Measurements from ENCODE around the gene DDX27. TPM values are rescaled to one million over a fixed set of nuclear protein-coding genes. Genes with fewer than 3 reads are reported as not detected.
"Not testable (repeated sequence)": the region's sequence is repeated elsewhere in the genome, so short reads cannot be mapped to it uniquely, and the experiment has no call there.

Gene DDX27
- total RNA-seq, 1 donor from 2014 or later: 31.2 TPM

DNA sequence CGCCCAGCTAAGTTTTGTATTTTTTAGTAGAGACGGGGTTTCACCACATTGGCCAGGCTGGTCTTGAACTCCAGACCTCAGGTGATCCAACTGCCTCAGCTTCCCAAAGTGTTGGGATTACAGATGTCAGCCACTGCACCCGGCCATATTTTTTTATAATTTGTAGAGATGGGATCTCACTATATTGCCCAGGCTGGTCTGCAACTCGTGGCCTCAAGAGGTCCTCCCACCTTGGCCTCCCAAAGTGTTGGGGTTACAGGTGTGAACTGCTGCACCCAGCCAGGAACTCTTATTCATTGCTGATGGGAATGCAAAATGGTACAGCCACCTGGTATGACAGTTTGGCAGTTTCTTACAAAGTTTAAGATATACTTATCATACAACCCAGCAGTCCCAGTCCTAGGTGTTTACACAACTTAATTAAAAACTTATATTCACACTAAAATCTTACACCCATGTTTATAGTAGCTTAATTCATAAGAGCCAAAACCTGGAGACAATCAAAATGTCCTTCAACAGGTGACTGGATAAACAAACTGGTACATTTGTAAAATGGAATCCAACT, 19.4 kb upstream of the DDX27 start:
- DNase-seq (ENCODE audit: low spot score): no peak
- intact Hi-C loops (cut with DNase I): no loop called here
- no peak for ATAC-seq

DNA sequence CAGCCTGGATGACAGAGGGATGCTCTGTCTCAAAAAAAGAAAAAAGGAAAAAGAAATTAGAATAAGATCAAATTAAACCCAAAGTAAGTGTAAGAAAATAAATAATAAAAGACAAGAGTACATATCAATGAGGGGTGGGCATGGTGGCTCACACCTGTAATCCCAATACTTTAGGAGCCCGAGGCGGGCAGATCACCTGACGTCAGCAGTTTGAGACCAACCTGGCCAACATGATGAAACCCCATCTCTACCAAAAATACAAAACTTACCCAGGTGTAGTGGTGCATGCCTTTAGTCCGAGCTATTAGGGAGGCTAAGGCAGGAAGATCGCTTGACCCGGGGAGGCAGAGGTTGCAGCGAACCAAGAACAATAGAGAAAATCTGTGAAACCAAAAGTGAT, 16.2 kb upstream of the DDX27 start:
- ATAC-seq (no peak), DNase-seq (ENCODE audit: low spot score) (peak; percentile 18)
- intact Hi-C loops (cut with DNase I): no loop called here

DNA sequence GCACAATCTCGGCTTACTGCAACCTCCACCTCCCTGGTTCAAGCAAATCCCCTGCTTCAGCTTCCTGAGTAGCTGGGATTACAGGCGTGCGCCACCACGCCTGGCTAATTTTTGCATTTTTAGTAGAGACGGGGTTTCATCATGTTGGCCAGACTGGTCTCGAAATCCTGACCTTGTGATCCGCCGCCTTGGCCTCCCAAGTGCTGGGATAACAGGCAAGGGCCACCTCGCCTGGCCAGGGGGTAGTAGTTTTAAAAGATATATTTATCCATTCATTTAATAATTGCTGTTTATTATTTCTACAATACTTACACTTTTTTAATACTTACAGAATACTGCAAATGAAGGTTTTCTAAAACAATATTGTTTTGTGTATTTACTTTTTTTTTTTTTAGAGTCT, 15.5 kb upstream of the DDX27 start:
- ATAC-seq (no peak), DNase-seq (ENCODE audit: low spot score) (no peak)
- intact Hi-C loops (cut with DNase I): no loop called here

DNA sequence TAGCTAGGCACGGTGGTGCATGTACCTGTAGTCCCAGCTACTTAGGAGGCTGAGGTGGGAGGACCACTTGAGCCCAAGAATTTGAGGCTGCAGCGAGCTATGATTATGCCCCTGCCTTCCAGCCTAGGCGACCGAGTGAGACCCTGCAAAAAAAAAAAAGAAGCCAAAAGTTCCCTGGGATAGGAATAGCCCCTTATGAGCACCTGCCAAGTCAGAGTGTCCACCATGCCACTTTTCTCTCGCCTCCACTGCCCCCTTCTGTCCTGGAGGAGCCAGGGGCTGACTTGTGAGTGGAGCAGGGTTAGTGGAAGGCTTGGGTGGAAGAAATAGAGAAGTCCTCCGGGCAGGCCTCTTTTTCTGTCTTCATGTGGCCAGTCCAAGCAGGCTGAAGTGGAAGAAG, 12.1 kb upstream of the DDX27 start:
- DNase-seq (ENCODE audit: low spot score): no peak
- no peak for ATAC-seq
- intact Hi-C loops (cut with DNase I): no loop called here

DNA sequence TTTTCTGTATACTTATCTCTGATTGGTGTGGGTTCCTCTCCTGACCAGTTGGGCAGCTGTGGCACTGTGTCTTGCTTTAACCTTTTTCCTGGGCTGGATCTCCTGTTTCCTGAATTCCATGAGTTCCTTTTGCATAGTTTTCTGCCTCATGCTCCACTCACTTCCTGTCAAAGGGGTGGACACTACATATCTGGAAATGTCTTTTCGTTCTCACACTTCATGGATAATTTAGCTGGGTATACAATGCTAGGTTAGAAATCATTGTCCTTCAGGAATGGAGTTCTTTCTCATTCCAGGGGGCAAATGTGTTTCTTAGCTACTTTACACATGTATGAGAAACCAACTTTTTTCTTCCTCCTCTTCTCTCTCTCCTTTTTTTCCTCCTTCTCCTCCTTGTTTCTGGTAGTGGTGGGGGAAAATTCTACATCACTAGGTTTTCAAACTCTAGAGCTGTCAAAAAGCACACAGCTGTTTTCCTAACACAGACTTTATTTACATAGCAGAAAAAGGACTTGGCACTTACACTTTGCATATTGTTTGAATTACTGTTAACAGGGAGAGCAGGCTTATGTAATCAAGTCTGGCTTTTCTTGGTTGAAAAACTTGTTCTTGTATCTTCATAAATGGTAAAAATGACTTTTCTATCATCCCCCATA, 9.0 kb upstream of the DDX27 start:
- intact Hi-C loops (cut with DNase I): no loop called here
- no peak for DNase-seq (ENCODE audit: low spot score)
- ATAC-seq: no peak

DNA sequence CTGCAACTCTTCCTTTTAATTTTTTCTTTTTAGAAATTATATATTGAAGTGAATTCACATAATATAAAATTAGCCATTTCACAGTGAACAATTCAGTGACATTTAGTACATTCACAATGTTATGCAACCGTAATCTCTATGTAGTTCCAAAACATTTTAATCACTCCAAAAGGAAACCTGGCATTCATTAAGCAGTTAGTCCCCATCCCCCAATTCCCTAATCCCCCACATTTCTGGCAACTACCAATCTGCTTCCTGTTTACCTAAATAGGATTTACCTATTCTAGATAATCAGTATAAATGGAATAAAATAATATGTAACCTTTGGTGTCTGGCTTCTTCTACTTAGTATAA, 8.5 kb upstream of the DDX27 start:
- DNase-seq (ENCODE audit: low spot score) (no peak), ATAC-seq (no peak)
- intact Hi-C loops (cut with DNase I): no loop called here

DNA sequence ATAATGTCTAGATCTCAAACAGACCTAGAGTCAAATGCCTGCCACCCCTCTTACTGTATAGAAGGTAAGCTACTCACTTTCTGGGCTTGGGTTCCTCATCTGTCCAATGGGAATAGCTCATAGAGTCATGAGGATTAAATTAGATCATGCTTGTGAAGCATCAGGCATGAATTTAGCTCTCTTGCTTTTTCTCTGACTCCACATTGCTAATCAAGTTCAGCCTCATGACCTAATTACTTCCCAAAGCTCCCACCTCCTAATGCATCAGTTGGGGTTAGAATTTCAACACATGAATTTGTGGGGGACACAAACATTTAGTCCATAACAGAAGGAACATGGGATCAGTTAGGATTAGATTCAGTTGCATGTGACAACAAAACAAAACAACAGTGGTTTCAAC, 4.6 kb upstream of the DDX27 start:
- no peak for DNase-seq (ENCODE audit: low spot score)
- intact Hi-C loops (cut with DNase I): no loop called here
- no peak for ATAC-seq

DNA sequence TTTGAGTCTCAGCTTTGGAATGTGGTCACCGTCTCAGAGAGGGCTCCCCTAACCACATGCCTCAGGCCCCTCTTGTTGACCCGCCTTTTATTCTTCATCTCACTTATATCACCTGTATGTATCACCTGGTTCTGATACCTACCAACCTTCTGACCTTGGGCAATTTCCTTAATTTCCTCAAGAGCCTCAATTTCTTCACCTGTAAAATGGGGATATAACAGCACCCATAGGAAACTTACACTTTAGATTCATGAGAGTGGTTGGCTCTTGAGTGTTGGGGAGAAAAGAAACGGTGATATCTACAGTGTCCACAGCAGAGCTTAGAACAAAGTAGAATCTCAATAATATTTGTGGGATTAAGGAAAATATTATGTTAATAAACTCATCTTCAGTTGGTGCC, 4.0 kb upstream of the DDX27 start:
- no peak for DNase-seq (ENCODE audit: low spot score)
- ATAC-seq: no peak
- intact Hi-C loops (cut with DNase I): no loop called here

GRCh38 chr20:49216991-49217578, 2.1 kb upstream of the DDX27 start:
- DNase-seq (ENCODE audit: low spot score) (peak; percentile 99), ATAC-seq (peak; percentile 55)
- intact Hi-C loops (cut with DNase I): loop anchor here (2.0 kb wide), 1 partner anchor 84 kb away; no protein-coding TSS in a partner anchor

- peak; percentile 20 for ATAC-seq
- DNase-seq (ENCODE audit: low spot score); intact Hi-C loops (cut with DNase I): not testable (repeated sequence)
Observed at GRCh38 chr20:49218739-49219090, 501 bp upstream of the DDX27 start.

DNA sequence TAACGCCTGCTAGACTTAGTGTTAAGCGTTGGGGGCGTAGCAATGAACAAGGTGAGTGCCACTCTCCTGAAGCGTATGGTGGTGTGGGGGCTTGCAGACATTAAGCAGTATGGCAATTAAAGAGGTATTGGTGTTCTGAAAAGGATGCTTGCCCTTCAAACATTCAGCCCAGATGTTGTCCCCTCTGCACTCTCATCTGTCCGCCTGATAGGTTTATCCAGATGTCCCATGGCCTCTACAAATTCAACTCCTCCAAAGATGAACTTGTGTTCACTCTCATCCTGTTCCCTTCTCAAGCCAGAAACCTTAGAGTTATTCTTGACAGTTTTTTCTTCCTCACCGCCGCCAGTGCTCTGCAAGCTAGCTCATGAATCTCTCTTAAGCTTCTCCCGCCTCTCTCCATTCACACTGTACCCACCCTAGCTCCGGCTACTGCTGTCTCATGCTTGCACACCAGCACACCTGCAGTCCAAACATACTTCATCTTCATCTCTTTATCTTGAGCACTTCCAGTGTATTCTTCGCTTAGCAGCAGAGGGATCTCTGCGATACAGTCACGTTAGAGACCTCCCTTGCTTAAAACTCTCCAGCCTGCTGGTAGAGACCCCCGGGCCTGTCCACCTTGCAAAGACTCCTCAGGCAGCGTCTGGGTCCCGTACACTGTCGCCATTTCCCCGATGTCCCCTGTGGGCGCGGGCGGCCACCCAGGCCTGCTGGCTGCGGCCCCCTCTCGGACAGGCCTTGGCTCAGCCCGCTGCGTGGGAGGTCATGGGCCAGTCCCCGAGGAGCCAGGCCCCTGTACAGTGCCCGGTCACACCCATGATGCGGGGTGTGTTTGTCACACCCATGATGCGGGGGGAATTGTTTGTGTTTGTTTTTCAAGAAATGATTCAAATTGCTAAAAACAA, 962 bp downstream of the DDX27 start:
- ATAC-seq (no peak), DNase-seq (ENCODE audit: low spot score) (no peak)
- intact Hi-C loops (cut with DNase I): no loop called here

GRCh38 chr20:49225896-49226295, 6.7 kb downstream of the DDX27 start:
- intact Hi-C loops (cut with DNase I): no loop called here
- ATAC-seq: no peak
- DNase-seq (ENCODE audit: low spot score): no peak

GRCh38 chr20:49228676-49229075, 9.5 kb downstream of the DDX27 start:
- DNase-seq (ENCODE audit: low spot score) (no peak), ATAC-seq (no peak)
- intact Hi-C loops (cut with DNase I): no loop called here

GRCh38 chr20:49229381-49229780, 10.2 kb downstream of the DDX27 start:
- intact Hi-C loops (cut with DNase I): no loop called here
- DNase-seq (ENCODE audit: low spot score): no peak
- no peak for ATAC-seq

DNA sequence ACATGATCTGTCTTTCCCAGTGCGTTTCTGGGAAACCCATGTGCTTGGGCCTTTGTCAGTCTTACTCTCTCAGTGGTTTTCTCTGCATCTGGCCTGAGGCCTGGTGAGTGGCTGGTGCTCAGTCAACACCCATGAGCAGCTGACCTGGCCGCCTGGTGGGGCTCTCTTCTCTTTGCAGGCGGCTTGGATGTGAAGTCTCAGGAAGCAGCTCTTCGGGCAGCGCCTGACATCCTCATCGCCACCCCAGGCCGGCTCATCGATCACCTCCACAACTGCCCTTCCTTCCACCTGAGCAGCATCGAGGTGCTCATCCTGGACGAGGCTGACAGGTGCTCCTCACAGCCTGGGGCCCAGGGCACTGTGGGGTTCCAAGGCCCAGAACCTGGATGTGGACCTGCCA, 10.8 kb downstream of the DDX27 start:
- no peak for ATAC-seq
- DNase-seq (ENCODE audit: low spot score): no peak
- intact Hi-C loops (cut with DNase I): no loop called here

DNA sequence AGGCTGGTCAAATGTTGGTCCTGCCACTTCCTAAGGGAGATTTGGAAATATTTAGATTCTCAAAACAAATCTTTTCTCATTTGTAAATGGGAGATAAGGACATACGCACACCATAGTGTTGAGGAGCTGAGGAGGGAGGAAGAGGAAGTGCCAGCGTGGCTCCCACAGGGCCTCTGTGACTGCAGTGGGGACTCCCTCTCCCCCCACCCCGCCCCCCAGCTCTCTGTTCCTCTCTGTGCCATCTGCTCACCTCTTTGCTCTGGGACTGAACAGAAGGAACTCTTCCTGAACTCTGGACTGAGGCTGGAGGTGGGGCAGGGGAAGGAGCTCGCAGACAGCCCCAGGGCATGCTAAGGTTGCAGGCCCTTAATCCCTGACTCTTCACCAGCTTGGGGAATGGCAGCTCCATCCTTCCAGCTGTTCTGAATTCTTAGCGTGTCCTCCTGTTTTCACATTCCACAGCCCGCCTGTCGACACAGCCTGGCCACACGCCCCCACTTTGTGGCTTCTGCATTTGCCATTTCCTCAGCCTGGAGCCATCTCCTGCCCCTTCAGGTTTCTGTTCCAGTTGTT, 11.4 kb downstream of the DDX27 start:
- DNase-seq (ENCODE audit: low spot score) (no peak), ATAC-seq (peak; percentile 80)
- intact Hi-C loops (cut with DNase I): no loop called here

- DNase-seq (ENCODE audit: low spot score) (no peak), ATAC-seq (no peak)
Observed at GRCh38 chr20:49231471-49231870, 12.3 kb downstream of the DDX27 start.

GRCh38 chr20:49233226-49233625, 14.0 kb downstream of the DDX27 start:
- DNase-seq (ENCODE audit: low spot score) (no peak), ATAC-seq (no peak)
- intact Hi-C loops (cut with DNase I): no loop called here

More at GRCh38 chr20:49231471-49231870, 12.3 kb downstream of the DDX27 start:
- intact Hi-C loops (cut with DNase I): no loop called here

GRCh38 chr20:49234831-49235230, 15.6 kb downstream of the DDX27 start:
- no peak for DNase-seq (ENCODE audit: low spot score)
- ATAC-seq: no peak
- intact Hi-C loops (cut with DNase I): no loop called here

GRCh38 chr20:49236301-49236700, 17.1 kb downstream of the DDX27 start:
- ATAC-seq (no peak), DNase-seq (ENCODE audit: low spot score) (no peak)
- intact Hi-C loops (cut with DNase I): no loop called here
